SU-DHL-6 (cell line): ENCODE results near the gene SH3RF3.

Experiments
- H2AFZ ChIP-seq: fragments of 200-600 bp; sonication (generic); 2 replicates; pipeline ENCODE4 v1.6.1; 2014; ENCODE audit warnings: low read depth, mild to moderate bottlenecking, moderate library complexity, mixed read lengths, antibody characterized with exemption, low read length; ENCODE audit not compliant: severe bottlenecking
- H3F3A ChIP-seq: fragments of 200-600 bp; shearing (Covaris generic); 2 replicates; pipeline ENCODE4 v1.6.0; 2016; ENCODE audit warnings: antibody characterized with exemption, mild to moderate bottlenecking; ENCODE audit not compliant: insufficient read depth
- H3K27ac ChIP-seq: fragments of 200-600 bp; sonication (generic); 2 replicates; pipeline ENCODE4 v1.5.1; 2016; ENCODE audit warnings: low read depth, mild to moderate bottlenecking, low read length, moderate library complexity, mixed read lengths
- H3K27me3 ChIP-seq: fragments of 200-600 bp; sonication (generic), shearing (Covaris generic); 2 replicates; pipeline ENCODE4 v1.6.0; 2014; ENCODE audit warnings: mild to moderate bottlenecking, low read length
- H3K36me3 ChIP-seq: fragments of 200-600 bp; sonication (generic); 2 replicates; pipeline ENCODE4 v1.6.1; 2014; ENCODE audit warnings: mild to moderate bottlenecking, low read length, mixed read lengths
- H3K4me2 ChIP-seq: fragments of 300-600, 200-600 bp; shearing (Covaris generic), sonication (generic); 2 replicates; pipeline ENCODE4 v1.6.0; 2014; ENCODE audit warnings: low read length, low read depth, mild to moderate bottlenecking; ENCODE audit not compliant: poor library complexity, severe bottlenecking
- H3K4me3 ChIP-seq: fragments of 200-600 bp; sonication (generic); 2 replicates; pipeline ENCODE4 v1.5.1; 2014; ENCODE audit warnings: antibody characterized with exemption, low read length, mild to moderate bottlenecking, mixed read lengths; ENCODE audit not compliant: insufficient read depth, poor library complexity, severe bottlenecking
- H3K79me2 ChIP-seq: fragments of 200-600 bp; sonication (generic); 2 replicates; pipeline ENCODE4 v1.6.1; 2014; ENCODE audit warnings: mild to moderate bottlenecking, low read length, moderate library complexity; ENCODE audit not compliant: insufficient read depth
- H3K9ac ChIP-seq: fragments of 200-600 bp; sonication (generic); 2 replicates; pipeline ENCODE4 v1.7.0; 2014; ENCODE audit warnings: mild to moderate bottlenecking, low read length
- H3K9me2 ChIP-seq: fragments of 200-600 bp; sonication (generic); replicated peaks from 2 replicates; pipeline ENCODE4 v1.6.1; 2014; ENCODE audit warnings: low read length; ENCODE audit not compliant: insufficient read depth
- H3K9me3 ChIP-seq: fragments of 200-600 bp; sonication (generic); 2 replicates; pipeline ENCODE4 v1.6.1; 2014; ENCODE audit warnings: low read length, mixed read lengths; ENCODE audit not compliant: insufficient read depth
- H4K20me1 ChIP-seq: fragments of 200-600 bp; sonication (generic); 2 replicates; pipeline ENCODE4 v1.6.1; 2014; ENCODE audit warnings: low read depth, mild to moderate bottlenecking, antibody characterized with exemption, low read length, moderate library complexity, mixed read lengths
- EZH2phosphoT487 ChIP-seq: fragments of 200-600 bp; sonication (generic), shearing (Covaris generic); conservative IDR thresholded peaks from 2 replicates; pipeline ENCODE4 v1.6.1; 2018; ENCODE audit warnings: mild to moderate bottlenecking, antibody characterized with exemption, low read length, moderate library complexity, mixed read lengths
- TF ChIP-seq, protein P1 (sequence below): fragments of 200-600 bp; sonication (generic); IDR thresholded peaks from one replicate; pipeline ENCODE4 v1.5.1; 2017; ENCODE audit warnings: antibody characterized with exemption, mild to moderate bottlenecking, low read length, moderate library complexity; ENCODE audit not compliant: insufficient read depth, poor library complexity, severe bottlenecking

Gene SH3RF3

DNA sequence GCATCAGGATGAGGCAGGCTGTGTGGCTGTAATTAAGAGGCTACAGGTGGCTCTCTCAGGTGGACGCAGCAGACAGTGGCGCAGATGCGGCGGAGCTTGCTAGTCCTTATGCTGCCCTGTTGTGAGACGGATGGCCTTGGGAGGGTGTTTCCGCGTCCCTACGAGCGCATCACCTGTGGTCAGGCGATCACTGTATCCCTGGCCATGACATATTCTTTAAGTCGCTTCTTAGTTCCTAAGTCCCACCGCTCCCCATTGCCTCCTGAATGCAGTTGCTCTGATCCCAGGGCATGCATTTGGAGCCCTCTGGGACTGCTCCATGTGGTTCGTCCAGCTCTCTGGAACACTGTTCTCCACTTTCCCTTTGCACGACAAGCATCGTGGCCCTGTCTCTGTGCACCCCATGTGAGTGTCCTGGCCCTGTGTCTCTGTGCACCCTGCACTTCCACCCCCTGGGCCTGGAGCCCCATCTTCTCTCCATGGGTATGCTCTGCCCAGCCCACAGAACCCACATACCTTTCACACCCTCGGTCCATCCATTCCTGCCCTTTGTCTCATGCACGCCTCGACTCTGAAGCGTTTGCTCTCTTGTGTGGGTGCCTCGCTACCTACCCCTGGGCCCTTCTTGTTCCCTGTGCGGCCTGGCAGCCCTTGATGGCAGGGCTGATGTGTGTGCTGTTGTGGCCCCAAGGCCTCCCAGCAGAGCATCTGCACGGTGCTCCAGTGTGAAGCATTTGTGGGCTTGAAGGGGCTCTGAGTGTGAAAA is 74.4 kb downstream of the SH3RF3 start:
- TF ChIP-seq, protein P1, sequence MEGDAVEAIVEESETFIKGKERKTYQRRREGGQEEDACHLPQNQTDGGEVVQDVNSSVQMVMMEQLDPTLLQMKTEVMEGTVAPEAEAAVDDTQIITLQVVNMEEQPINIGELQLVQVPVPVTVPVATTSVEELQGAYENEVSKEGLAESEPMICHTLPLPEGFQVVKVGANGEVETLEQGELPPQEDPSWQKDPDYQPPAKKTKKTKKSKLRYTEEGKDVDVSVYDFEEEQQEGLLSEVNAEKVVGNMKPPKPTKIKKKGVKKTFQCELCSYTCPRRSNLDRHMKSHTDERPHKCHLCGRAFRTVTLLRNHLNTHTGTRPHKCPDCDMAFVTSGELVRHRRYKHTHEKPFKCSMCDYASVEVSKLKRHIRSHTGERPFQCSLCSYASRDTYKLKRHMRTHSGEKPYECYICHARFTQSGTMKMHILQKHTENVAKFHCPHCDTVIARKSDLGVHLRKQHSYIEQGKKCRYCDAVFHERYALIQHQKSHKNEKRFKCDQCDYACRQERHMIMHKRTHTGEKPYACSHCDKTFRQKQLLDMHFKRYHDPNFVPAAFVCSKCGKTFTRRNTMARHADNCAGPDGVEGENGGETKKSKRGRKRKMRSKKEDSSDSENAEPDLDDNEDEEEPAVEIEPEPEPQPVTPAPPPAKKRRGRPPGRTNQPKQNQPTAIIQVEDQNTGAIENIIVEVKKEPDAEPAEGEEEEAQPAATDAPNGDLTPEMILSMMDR, result no peak
- TF ChIP-seq EZH2phosphoT487, result no peak
- Histone ChIP-seq H3K27ac (no peak overlapping the region), H3K9ac (no peak overlapping the region), H3K27me3 (no peaks in the 10 kb centered on the region), H3K79me2 (no peaks in the 10 kb centered on the region), H3K36me3 (no peaks in the 10 kb centered on the region), H3K4me2 (no peak overlapping the region), H4K20me1 (no peaks in the 10 kb centered on the region), H3K4me3 (no peak overlapping the region), H2AFZ (no peak overlapping the region), H3F3A (no peaks in the 10 kb centered on the region), H3K9me3 (no peaks in the 10 kb centered on the region), H3K9me2 (no peaks in the 10 kb centered on the region)

DNA sequence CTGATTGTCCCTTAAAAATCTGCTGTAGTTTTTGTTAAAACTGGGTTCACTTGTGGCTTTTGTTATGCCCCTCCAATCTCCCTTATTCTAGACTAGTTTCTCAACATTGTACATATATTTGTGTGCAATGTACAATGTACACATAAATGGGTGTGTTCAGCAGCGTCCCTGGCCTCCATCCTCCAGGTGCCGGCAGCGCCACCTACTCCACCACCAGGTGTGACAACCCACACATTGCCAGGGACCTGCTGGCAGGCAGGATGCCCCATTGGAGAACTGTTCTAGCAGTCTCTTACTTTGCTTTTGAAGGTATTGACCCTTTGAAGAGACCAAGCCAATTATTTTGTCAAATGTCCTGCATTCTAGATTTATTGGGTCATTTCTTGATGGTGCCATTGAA is 75.4 kb downstream of the SH3RF3 start:
- Histone ChIP-seq H3K27ac (no peak overlapping the region), H3K9ac (no peak overlapping the region), H3K4me3 (no peak overlapping the region), H3K36me3 (no peaks in the 10 kb centered on the region), H3K4me2 (no peak overlapping the region), H3F3A (no peaks in the 10 kb centered on the region), H3K27me3 (no peaks in the 10 kb centered on the region), H4K20me1 (no peaks in the 10 kb centered on the region), H3K9me2 (no peaks in the 10 kb centered on the region), H3K79me2 (no peaks in the 10 kb centered on the region), H3K9me3 (no peaks in the 10 kb centered on the region), H2AFZ (no peak overlapping the region)
- TF ChIP-seq, protein P1, result no peak
- no peak for TF ChIP-seq EZH2phosphoT487

DNA sequence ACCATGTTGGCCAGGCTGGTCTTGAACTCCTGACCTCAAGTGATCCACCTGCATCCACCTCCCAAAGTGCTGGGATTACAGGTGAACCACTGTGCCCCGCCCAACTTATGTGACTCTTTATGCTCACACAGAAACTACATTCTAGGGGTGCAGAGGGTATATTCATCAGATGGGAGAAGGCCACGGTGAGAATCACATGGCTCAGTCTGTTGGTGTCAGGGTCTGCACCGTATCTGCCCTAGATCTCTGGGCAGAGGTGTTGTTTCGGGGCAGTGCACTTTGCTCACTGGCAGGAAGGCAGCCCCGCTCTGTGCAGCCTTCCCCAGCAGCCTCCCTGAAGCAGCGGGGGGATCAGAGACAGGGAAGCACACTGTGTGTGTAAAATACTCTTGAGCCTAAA is 76.4 kb downstream of the SH3RF3 start:
- H3K27me3 ChIP-seq, result no peaks in the 10 kb centered on the region
- H3K9me3 ChIP-seq, result no peaks in the 10 kb centered on the region
- H3K36me3 ChIP-seq, result no peaks in the 10 kb centered on the region
- H3K4me2 ChIP-seq, result no peak overlapping the region
- H2AFZ ChIP-seq, result no peak overlapping the region
- TF ChIP-seq, protein P1, result no peak
- no peak for TF ChIP-seq EZH2phosphoT487
- H3K27ac ChIP-seq, result no peak overlapping the region
- H3F3A ChIP-seq, result no peaks in the 10 kb centered on the region
- H3K4me3 ChIP-seq, result no peak overlapping the region
- H3K9me2 ChIP-seq, result no peaks in the 10 kb centered on the region
- no peaks in the 10 kb centered on the region for H4K20me1 ChIP-seq
- H3K9ac ChIP-seq, result no peak overlapping the region
- no peaks in the 10 kb centered on the region for H3K79me2 ChIP-seq
